Stomach (tissue), 4 donors: ENCODE measurements around the gene HDGFL3.

ENCODE experiments used
- CTCF ChIP-seq, 7 experiments: fragments of 450-650 bp in 4 of 7; fragments of 200-600 bp in 3 of 7; sonication (generic) in 3 of 7; IDR thresholded peaks; one replicate each; pipeline ENCODE4 v1.5.1; 2016 to 2019; ENCODE audit warnings: antibody characterized with exemption in 7 of 7, control low read depth in 2 of 7, mild to moderate bottlenecking in 1 of 7
- EP300 ChIP-seq: sonication (generic); formaldehyde crosslinking; IDR thresholded peaks from one replicate; pipeline ENCODE4 v1.6.1; 2017; ENCODE audit warnings: antibody characterized with exemption
- POLR2A ChIP-seq, 4 donors: fragments of 450-650 bp; IDR thresholded peaks; one replicate each; pipeline ENCODE4 v1.6.1; 2016; ENCODE audit warnings: antibody characterized with exemption in 4 of 4, control low read depth in 2 of 4, mild to moderate bottlenecking in 1 of 4, moderate library complexity in 1 of 4

DNA sequence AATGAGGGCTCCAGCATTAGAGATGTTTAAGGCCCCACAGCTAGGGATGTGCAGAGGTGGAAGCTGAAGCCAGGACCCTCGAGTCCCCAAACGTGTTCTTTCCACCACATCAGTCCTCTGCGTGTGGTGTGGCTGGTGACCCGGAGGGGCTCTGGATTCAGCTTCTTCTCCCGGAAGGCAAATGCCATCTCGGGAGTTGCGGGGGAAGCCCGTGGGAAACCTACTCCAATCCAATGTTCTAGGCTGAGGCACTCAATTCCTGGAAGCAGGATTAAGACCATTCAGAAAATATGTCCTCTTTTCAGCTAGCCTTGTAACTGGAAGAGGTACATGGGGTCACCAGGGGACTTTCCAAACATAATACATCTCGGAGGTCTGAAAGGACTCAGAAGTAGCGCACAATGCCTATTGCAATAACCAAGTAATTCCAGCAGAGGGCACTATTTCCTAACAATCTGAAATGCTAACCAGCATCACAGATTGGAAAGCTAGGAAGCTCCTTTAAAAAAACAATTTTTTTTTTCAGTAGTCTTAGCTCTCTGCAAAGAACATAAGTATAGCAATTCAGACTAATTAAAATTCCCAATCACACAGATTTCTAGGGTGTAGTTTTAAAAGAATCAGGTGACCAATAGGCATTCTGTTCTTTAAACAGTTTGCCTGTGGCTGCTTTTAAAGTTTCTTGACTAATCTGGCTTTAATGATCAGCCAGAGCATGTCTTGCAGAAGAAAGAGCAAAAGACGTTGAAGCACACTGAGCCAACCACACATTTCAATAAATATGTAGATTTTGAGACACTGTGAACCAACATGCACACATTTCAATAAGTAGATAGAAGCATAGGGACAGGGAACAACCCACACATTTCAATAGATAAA lies 40.8 kb upstream of the HDGFL3 start:
- TF ChIP-seq CTCF (IDR thresholded peaks at IDR 0.05), result peak in 6 of 7 experiments; percentile 58 to 94 (median 84)
- TF ChIP-seq POLR2A (IDR thresholded peaks at IDR 0.05), result no peak
- TF ChIP-seq EP300, result no peak
